Stomach (tissue), 9 donors: ENCODE results near the gene COL1A2. TPM values are rescaled to one million over a fixed set of nuclear protein-coding genes. Genes with fewer than 3 reads are reported as not detected.
A peak's percentile ranks its signal among the peaks of the same experiment; 100 is the strongest.

Experiments
- DNase-seq, 2 donors: peaks; one replicate each; pipeline versions ENCODE4 v3.0.0 to v3.0.0-alpha.2; 2013 to 2019
- H3K27ac ChIP-seq, 5 donors: fragments of 200-600 bp in 4 of 5; sonication (generic) in 4 of 5; one replicate each; pipeline ENCODE4 v1.5.1; 2013 to 2019; ENCODE audit warnings: mild to moderate bottlenecking in 1 of 5, moderate library complexity in 1 of 5
- H3K27me3 ChIP-seq, 3 donors: fragments of 200-600 bp; sonication (generic); one replicate each; pipeline ENCODE4 v1.5.1; 2017 to 2019; ENCODE audit warnings: mixed run types in 1 of 3
- H3K36me3 ChIP-seq, 4 donors: fragments of 200-600 bp; sonication (generic); 1 replicate in 3 of 4; 2 replicates in 1 of 4; pipeline ENCODE4 v1.5.1; 2016 to 2019
- H3K4me1 ChIP-seq, 4 donors: fragments of 200-600 bp; sonication (generic); one replicate each; pipeline ENCODE4 v1.5.1; 2016 to 2019
- H3K4me3 ChIP-seq, 4 donors: fragments of 200-600 bp; sonication (generic) in 3 of 4; one replicate each; pipeline ENCODE4 v1.5.1; 2016 to 2019; ENCODE audit warnings: mild to moderate bottlenecking in 1 of 4
- H3K9me3 ChIP-seq, 4 donors: fragments of 200-600 bp; sonication (generic); one replicate each; pipeline ENCODE4 v1.5.1; 2016 to 2019
- EP300 ChIP-seq: sonication (generic); formaldehyde crosslinking; IDR thresholded peaks from one replicate; pipeline ENCODE4 v1.6.1; 2017; ENCODE audit warnings: antibody characterized with exemption
- POLR2A ChIP-seq, 4 donors: fragments of 450-650 bp; IDR thresholded peaks; one replicate each; pipeline ENCODE4 v1.6.1; 2016; ENCODE audit warnings: antibody characterized with exemption in 4 of 4, control low read depth in 2 of 4, mild to moderate bottlenecking in 1 of 4, moderate library complexity in 1 of 4
- POLR2AphosphoS5 ChIP-seq, 3 donors: sonication (generic); formaldehyde crosslinking; IDR thresholded peaks; one replicate each; pipeline ENCODE4 v1.6.1; 2016; ENCODE audit warnings: antibody characterized with exemption in 3 of 3
- WGBS, 5 donors: extraction: QIAGEN DNeasy Blood & Tissue Kit in 3 of 5; methylation state at CpG; one replicate each; pipeline versions ENCODE4 v1.1.5 to v1.1.7; 2013 to 2018; 5-methylcytosine and 5-hydroxymethylcytosine counted together
- intact Hi-C: fragments of 100-400 bp; cut with DNase I; formaldehyde crosslinking; loops from one replicate; pipeline ENCODE4 v1.15.1; 2023; ENCODE audit warnings: low total_unique reads
- polyA plus RNA-seq, 3 donors: library from polyadenylated mRNA; stranded (reverse); fragments of 200-250 nt; gene quantifications; one replicate each; pipeline ENCODE4 v1.2.3, GENCODE V29; 2013
- total RNA-seq, 5 donors: library from RNA; depleted of rRNA; stranded (reverse); fragments of >200 nt; gene quantifications; one replicate each; pipeline versions ENCODE4 v1.1.0 to v1.2.3, GENCODE V29; 2014 to 2016
- TF ChIP-seq, protein P1 (sequence below), 7 experiments: fragments of 450-650 bp in 4 of 7; fragments of 200-600 bp in 3 of 7; sonication (generic) in 3 of 7; IDR thresholded peaks; one replicate each; pipeline ENCODE4 v1.5.1; 2016 to 2019; ENCODE audit warnings: antibody characterized with exemption in 7 of 7, control low read depth in 2 of 7, mild to moderate bottlenecking in 1 of 7
- donor health status: healthy with polysubstance abuse.
- donor health status: Bipolar disorder and iron deficiency.
- donor health status: healthy.

COL1A2 gene
- total and polyA plus RNA-seq, 8 donors = 30.9 to 3,975 (median 82.5) TPM

- intact Hi-C loops = no loop called here
- Histone ChIP-seq H3K4me1 (peaks cover 0 to 46% (median 23%) of the 10 kb centered on the region in 4 donors), H3K27ac (peak overlapping the region; percentile 26 to 89 (median 86)), H3K9me3 (no peaks in the 10 kb centered on the region), H3K36me3 (no peaks in the 10 kb centered on the region), H3K27me3 (peaks cover 0 to 18% (median 11%) of the 10 kb centered on the region in 3 donors), H3K4me3 (peak overlapping the region; percentile 43 to 52 (median 50))
- peak in 1 of 2 donors; percentile 82 for DNase-seq
- TF ChIP-seq, protein P1, sequence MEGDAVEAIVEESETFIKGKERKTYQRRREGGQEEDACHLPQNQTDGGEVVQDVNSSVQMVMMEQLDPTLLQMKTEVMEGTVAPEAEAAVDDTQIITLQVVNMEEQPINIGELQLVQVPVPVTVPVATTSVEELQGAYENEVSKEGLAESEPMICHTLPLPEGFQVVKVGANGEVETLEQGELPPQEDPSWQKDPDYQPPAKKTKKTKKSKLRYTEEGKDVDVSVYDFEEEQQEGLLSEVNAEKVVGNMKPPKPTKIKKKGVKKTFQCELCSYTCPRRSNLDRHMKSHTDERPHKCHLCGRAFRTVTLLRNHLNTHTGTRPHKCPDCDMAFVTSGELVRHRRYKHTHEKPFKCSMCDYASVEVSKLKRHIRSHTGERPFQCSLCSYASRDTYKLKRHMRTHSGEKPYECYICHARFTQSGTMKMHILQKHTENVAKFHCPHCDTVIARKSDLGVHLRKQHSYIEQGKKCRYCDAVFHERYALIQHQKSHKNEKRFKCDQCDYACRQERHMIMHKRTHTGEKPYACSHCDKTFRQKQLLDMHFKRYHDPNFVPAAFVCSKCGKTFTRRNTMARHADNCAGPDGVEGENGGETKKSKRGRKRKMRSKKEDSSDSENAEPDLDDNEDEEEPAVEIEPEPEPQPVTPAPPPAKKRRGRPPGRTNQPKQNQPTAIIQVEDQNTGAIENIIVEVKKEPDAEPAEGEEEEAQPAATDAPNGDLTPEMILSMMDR (IDR thresholded peaks at IDR 0.05) = no peak
- TF ChIP-seq EP300 (no peak), POLR2AphosphoS5 (IDR thresholded peaks at IDR 0.05) (no peak), POLR2A (IDR thresholded peaks at IDR 0.05) (no peak)
- WGBS, 5 donors = 11 to 18% (median 16%) methylated on average over 15 to 19 of the region's 19 CpGs
These were observed 622 bp upstream of the COL1A2 start for GRCh38 chr7:94394109-94394436.

DNA sequence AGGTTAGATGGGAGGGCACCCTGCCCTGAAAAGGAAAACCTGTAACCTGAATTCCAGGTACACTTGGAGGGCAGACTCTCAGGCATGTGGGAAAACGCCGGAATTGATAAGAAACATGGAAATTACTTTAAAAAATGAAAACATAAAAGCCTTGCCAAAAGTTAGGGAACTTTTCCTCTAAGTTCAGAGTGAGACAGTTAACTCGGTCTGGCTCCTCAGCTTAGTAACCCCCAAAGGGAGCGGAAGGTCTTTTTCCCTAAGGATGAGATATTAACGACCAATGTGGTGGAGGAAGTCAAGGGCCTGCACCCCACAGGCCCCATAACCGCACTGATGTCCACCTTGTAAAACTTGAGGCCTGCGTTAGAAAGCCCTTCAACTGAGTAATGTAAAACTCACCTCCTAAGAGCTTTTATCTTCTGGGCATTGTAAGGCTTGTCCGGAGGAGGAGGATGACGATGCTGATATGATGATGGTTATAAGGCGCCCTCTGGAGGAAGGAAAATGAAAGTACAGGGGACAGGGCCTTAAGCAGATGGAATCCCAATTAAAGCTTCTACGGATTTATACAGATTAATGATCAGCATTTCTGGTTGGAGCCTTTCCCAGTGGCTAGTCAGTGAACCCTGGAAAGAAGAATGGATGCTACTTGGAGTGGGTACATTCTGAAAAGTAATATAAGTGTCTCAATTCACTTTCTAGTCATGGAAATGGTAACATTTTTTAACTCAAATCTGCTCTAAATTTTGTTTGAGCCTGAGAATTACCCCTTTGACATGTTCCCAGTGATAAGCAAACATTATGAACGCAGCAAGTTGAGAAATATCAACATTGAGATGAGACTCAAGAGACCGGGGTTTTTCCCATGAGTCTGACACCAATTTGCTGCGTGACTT, 694 bp downstream of the COL1A2 start:
- Histone ChIP-seq H3K9me3 (no peaks in the 10 kb centered on the region), H3K4me3 (peak overlapping the region; percentile 43 to 52 (median 50)), H3K36me3 (no peaks in the 10 kb centered on the region), H3K4me1 (peaks cover 0 to 57% (median 29%) of the 10 kb centered on the region in 4 donors), H3K27ac (peak overlapping the region; percentile 62 to 89 (median 86)), H3K27me3 (peaks cover 0 to 18% (median 11%) of the 10 kb centered on the region in 3 donors)
- WGBS, 5 donors = 11 to 19% (median 15%) methylated on average over 14 of the region's 14 CpGs
- TF ChIP-seq POLR2A (IDR thresholded peaks at IDR 0.05) (no peak), POLR2AphosphoS5 (IDR thresholded peaks at IDR 0.05) (peak in 2 of 3 donors; percentile 40 to 68), EP300 (no peak)
- TF ChIP-seq, protein P1 (IDR thresholded peaks at IDR 0.05) = peak in 5 of 7 experiments; percentile 59 to 78 (median 72)
- intact Hi-C loops = no loop called here
- peak; percentile 28 to 93 for DNase-seq

- peak in 1 of 2 donors; percentile 82 for DNase-seq
- intact Hi-C loops = no loop called here
- H3K27ac ChIP-seq = peak overlapping the region; percentile 50 to 89 (median 86)
- H3K4me1 ChIP-seq = peaks cover 0 to 62% (median 31%) of the 10 kb centered on the region in 4 donors
- H3K36me3 ChIP-seq = no peaks in the 10 kb centered on the region
- WGBS, 5 donors = 34 to 43% (median 39%) methylated on average over 3 of the region's 3 CpGs
- no peaks in the 10 kb centered on the region for H3K9me3 ChIP-seq
- TF ChIP-seq EP300 = no peak
- no peak for TF ChIP-seq POLR2A (IDR thresholded peaks at IDR 0.05)
- no peak for TF ChIP-seq POLR2AphosphoS5 (IDR thresholded peaks at IDR 0.05)
- TF ChIP-seq, protein P1 (IDR thresholded peaks at IDR 0.05) = no peak
- H3K4me3 ChIP-seq = peak overlapping the region; percentile 43 to 52 (median 50)
- H3K27me3 ChIP-seq = peaks cover 0 to 18% (median 11%) of the 10 kb centered on the region in 3 donors
These were observed 1.3 kb downstream of the COL1A2 start for GRCh38 chr7:94396037-94396431.

- intact Hi-C loops = no loop called here
- peak overlapping the region; percentile 43 to 52 (median 50) for H3K4me3 ChIP-seq
- DNase-seq = peak in 1 of 2 donors; percentile 39
- 58 to 75% (median 68%) methylated on average over 4 of the region's 4 CpGs for WGBS, 5 donors
- peaks cover 0 to 18% (median 11%) of the 10 kb centered on the region in 3 donors for H3K27me3 ChIP-seq
- H3K9me3 ChIP-seq = no peaks in the 10 kb centered on the region
- no peaks in the 10 kb centered on the region for H3K36me3 ChIP-seq
- H3K4me1 ChIP-seq = peaks cover 0 to 58% (median 30%) of the 10 kb centered on the region in 4 donors
- H3K27ac ChIP-seq = peak overlapping the region in 4 of 5 donors; percentile 78 to 89 (median 87)
- peak in 1 of 3 donors; percentile 56 for TF ChIP-seq POLR2AphosphoS5 (IDR thresholded peaks at IDR 0.05)
- no peak for TF ChIP-seq EP300
These were observed 1.9 kb downstream of the COL1A2 start for GRCh38 chr7:94396596-94396995.
